Suprapubic skin (tissue), 4 donors: Measurements from ENCODE around the gene MYO5A. TPM values are rescaled to one million over a fixed set of nuclear protein-coding genes. Genes with fewer than 3 reads are reported as not detected.

ENCODE experiments used
- DNase-seq, 2 donors: peaks; one replicate each; pipeline ENCODE4 v3.0.0-alpha.2; 2019; ENCODE audit warnings: low spot score in 2 of 2
- H3K27ac ChIP-seq: fragments of 200-600 bp; sonication (generic); one replicate; pipeline ENCODE4 v1.5.1; 2019
- H3K27me3 ChIP-seq: fragments of 200-600 bp; sonication (generic); one replicate; pipeline ENCODE4 v1.5.1; 2019
- H3K36me3 ChIP-seq: fragments of 200-600 bp; sonication (generic); one replicate; pipeline ENCODE4 v1.5.1; 2019
- H3K4me1 ChIP-seq: fragments of 200-600 bp; sonication (generic); one replicate; pipeline ENCODE4 v1.5.1; 2019
- H3K4me3 ChIP-seq: fragments of 200-600 bp; sonication (generic); one replicate; pipeline ENCODE4 v1.5.1; 2019; ENCODE audit warnings: mild to moderate bottlenecking
- H3K9me3 ChIP-seq: fragments of 200-600 bp; sonication (generic); one replicate; pipeline ENCODE4 v1.5.1; 2019
- CTCF ChIP-seq, 2 donors: fragments of 200-600 bp in 1 of 2; fragments of 450-650 bp in 1 of 2; sonication (generic) in 1 of 2; IDR thresholded peaks; one replicate each; pipeline ENCODE4 v1.5.1; 2016 to 2019; ENCODE audit warnings: antibody characterized with exemption in 2 of 2, mild to moderate bottlenecking in 1 of 2, moderate library complexity in 1 of 2
- EP300 ChIP-seq: sonication (generic); formaldehyde crosslinking; IDR thresholded peaks from one replicate; pipeline ENCODE4 v1.6.1; 2017; ENCODE audit warnings: antibody characterized with exemption
- POLR2A ChIP-seq, 2 donors: fragments of 450-650 bp; IDR thresholded peaks; one replicate each; pipeline ENCODE4 v1.6.1; 2017; ENCODE audit warnings: antibody characterized with exemption in 2 of 2, mild to moderate bottlenecking in 2 of 2, moderate library complexity in 2 of 2
- POLR2AphosphoS5 ChIP-seq, 3 donors: sonication (generic); formaldehyde crosslinking; IDR thresholded peaks; one replicate each; pipeline ENCODE4 v1.6.1; 2017; ENCODE audit warnings: antibody characterized with exemption in 3 of 3
- WGBS: methylation state at CpG from one replicate; pipeline ENCODE4 v1.1.5; 2018; 5-methylcytosine and 5-hydroxymethylcytosine counted together
- total RNA-seq, 4 donors: library from RNA; depleted of rRNA; stranded (reverse); fragments of >200 nt; gene quantifications; one replicate each; pipeline ENCODE4 v1.1.0, GENCODE V29; 2016

Gene MYO5A
- total RNA-seq, 4 donors from 2014 or later, result 37.4 to 73.7 (median 47.0) TPM

GRCh38 chr15:52282418-52282817 is 246.3 kb downstream of the MYO5A start:
- no peak for DNase-seq
- peaks cover 3% of the 10 kb centered on the region for H3K4me1 ChIP-seq
- TF ChIP-seq EP300 (no peak), CTCF (IDR thresholded peaks at IDR 0.05) (no peak), POLR2AphosphoS5 (IDR thresholded peaks at IDR 0.05) (no peak), POLR2A (IDR thresholded peaks at IDR 0.05) (no peak)
- 94% methylated on average over 14 of the region's 14 CpGs for WGBS
- peaks cover 4% of the 10 kb centered on the region for H3K36me3 ChIP-seq
- H3K9me3 ChIP-seq, result no peaks in the 10 kb centered on the region
- no peak overlapping the region for H3K27ac ChIP-seq
- H3K27me3 ChIP-seq, result no peaks in the 10 kb centered on the region
- no peak overlapping the region for H3K4me3 ChIP-seq

- no peak overlapping the region for H3K4me3 ChIP-seq
- H3K36me3 ChIP-seq, result peaks cover 4% of the 10 kb centered on the region
- H3K27me3 ChIP-seq, result no peaks in the 10 kb centered on the region
- peaks cover 3% of the 10 kb centered on the region for H3K4me1 ChIP-seq
- 72% methylated on average over 10 of the region's 10 CpGs for WGBS
- H3K27ac ChIP-seq, result no peak overlapping the region
- DNase-seq, result no peak
- TF ChIP-seq POLR2A (IDR thresholded peaks at IDR 0.05), result no peak
- TF ChIP-seq CTCF (IDR thresholded peaks at IDR 0.05), result no peak
- TF ChIP-seq POLR2AphosphoS5 (IDR thresholded peaks at IDR 0.05), result no peak
- TF ChIP-seq EP300, result no peak
- no peaks in the 10 kb centered on the region for H3K9me3 ChIP-seq
Measured at GRCh38 chr15:52281085-52282035, 247.3 kb downstream of the MYO5A start.

- H3K4me3 ChIP-seq, result no peak overlapping the region
- peaks cover 3% of the 10 kb centered on the region for H3K4me1 ChIP-seq
- H3K9me3 ChIP-seq, result no peaks in the 10 kb centered on the region
- 89% methylated on average over 11 of the region's 11 CpGs for WGBS
- TF ChIP-seq EP300 (no peak), CTCF (IDR thresholded peaks at IDR 0.05) (no peak), POLR2AphosphoS5 (IDR thresholded peaks at IDR 0.05) (no peak), POLR2A (IDR thresholded peaks at IDR 0.05) (no peak)
- H3K36me3 ChIP-seq, result peaks cover 4% of the 10 kb centered on the region
- H3K27me3 ChIP-seq, result no peaks in the 10 kb centered on the region
- no peak overlapping the region for H3K27ac ChIP-seq
- DNase-seq, result no peak
Measured at GRCh38 chr15:52280326-52281084, 248.2 kb downstream of the MYO5A start.

GRCh38 chr15:52278636-52279367 is 249.9 kb downstream of the MYO5A start:
- TF ChIP-seq POLR2A (IDR thresholded peaks at IDR 0.05) (no peak), CTCF (IDR thresholded peaks at IDR 0.05) (no peak), POLR2AphosphoS5 (IDR thresholded peaks at IDR 0.05) (no peak), EP300 (no peak)
- H3K36me3 ChIP-seq, result peaks cover 11% of the 10 kb centered on the region
- no peak overlapping the region for H3K27ac ChIP-seq
- H3K4me3 ChIP-seq, result no peak overlapping the region
- 66% methylated on average over 13 of the region's 13 CpGs for WGBS
- no peak for DNase-seq
- H3K9me3 ChIP-seq, result no peaks in the 10 kb centered on the region
- no peaks in the 10 kb centered on the region for H3K27me3 ChIP-seq
- H3K4me1 ChIP-seq, result peaks cover 3% of the 10 kb centered on the region
